HEK293 (cell line): ENCODE measurements around the gene PDF.

ENCODE experiments used
- CTCF ChIA-PET: fragments of 350-600 bp; formaldehyde crosslinking; extraction: SDS; loops from one replicate; lab custom pipeline; 2021; ENCODE audit warnings: antibody characterized with exemption; lab: Yijun Ruan, JAX
- POLR2A ChIA-PET: fragments of 300-600 bp; formaldehyde crosslinking; extraction: SDS; loops from one replicate; lab custom pipeline; 2020; ENCODE audit warnings: antibody characterized with exemption, inconsistent platforms; lab: Yijun Ruan, JAX
- H3K27ac ChIP-seq: fragments of 200-500 bp; sonication (Bioruptor generic); 2 replicates; pipeline ENCODE4 v1.5.1; 2014; ENCODE audit warnings: low read depth, low read length, control low read depth, inconsistent platforms; ENCODE audit errors: extremely low read depth
- H3K36me3 ChIP-seq, 2 experiments: fragments of 200-500 bp in 1 of 2; sonication (Bioruptor generic) in 1 of 2; 1 replicate in 1 of 2; 2 replicates in 1 of 2; pipeline ENCODE4 v1.5.1; 2014 to 2017; ENCODE audit warnings: inconsistent platforms in 2 of 2, low read length in 2 of 2; ENCODE audit not compliant: control insufficient read depth in 2 of 2, insufficient read depth in 1 of 2
- H3K4me1 ChIP-seq: fragments of 200-500 bp; sonication (Bioruptor generic); 2 replicates; pipeline ENCODE4 v1.5.1; 2014; ENCODE audit warnings: mild to moderate bottlenecking, low read length, inconsistent platforms; ENCODE audit not compliant: control insufficient read depth, insufficient read depth
- H3K4me3 ChIP-seq: 2 replicates; pipeline ENCODE4 v1.5.1; 2011; ENCODE audit warnings: low read depth, mild to moderate bottlenecking, control low read depth, low read length, moderate library complexity
- H3K9me3 ChIP-seq: fragments of 200-500 bp; sonication (Bioruptor generic); 2 replicates; pipeline ENCODE4 v1.5.1; 2014; ENCODE audit warnings: low read depth, low read length, inconsistent platforms; ENCODE audit not compliant: control insufficient read depth, insufficient read depth
- CTCF ChIP-seq: fragments of 450-650 bp; formaldehyde crosslinking; IDR thresholded peaks from 2 replicates; pipeline ENCODE4 v1.5.1; 2016; ENCODE audit warnings: missing biosample characterization, missing genetic modification characterization
- GLI4 ChIP-seq: fragments of 450-650 bp; formaldehyde crosslinking; IDR thresholded peaks from 2 replicates; pipeline ENCODE4 v1.5.1; 2016; ENCODE audit warnings: missing biosample characterization, missing genetic modification characterization
- KLF8 ChIP-seq: fragments of 450-650 bp; formaldehyde crosslinking; IDR thresholded peaks from 2 replicates; pipeline ENCODE4 v1.5.1; 2016; ENCODE audit warnings: missing biosample characterization, missing genetic modification characterization
- MZF1 ChIP-seq: fragments of 450-650 bp; formaldehyde crosslinking; IDR thresholded peaks from 2 replicates; pipeline ENCODE4 v1.5.1; 2017; ENCODE audit warnings: missing biosample characterization, missing genetic modification characterization, borderline replicate concordance
- SCRT1 ChIP-seq: fragments of 450-650 bp; formaldehyde crosslinking; IDR thresholded peaks from 2 replicates; pipeline ENCODE4 v1.5.1; 2016; ENCODE audit warnings: missing biosample characterization, missing genetic modification characterization, borderline replicate concordance
- SCRT2 ChIP-seq: fragments of 450-650 bp; formaldehyde crosslinking; IDR thresholded peaks from 2 replicates; pipeline ENCODE4 v1.5.1; 2016; ENCODE audit warnings: missing biosample characterization, missing genetic modification characterization
- ZBTB1 ChIP-seq: fragments of 450-650 bp; formaldehyde crosslinking; IDR thresholded peaks from 2 replicates; pipeline ENCODE4 v1.5.1; 2016; ENCODE audit warnings: missing biosample characterization, missing genetic modification characterization
- ZNF37A ChIP-seq: fragments of 450-650 bp; IDR thresholded peaks from 2 replicates; pipeline ENCODE4 v1.5.1; 2018; ENCODE audit warnings: missing biosample characterization, missing genetic modification characterization
- ZNF610 ChIP-seq: fragments of 450-650 bp; formaldehyde crosslinking; IDR thresholded peaks from 2 replicates; pipeline ENCODE4 v1.5.1; 2016; ENCODE audit warnings: missing biosample characterization, missing genetic modification characterization, borderline replicate concordance
- TF ChIP-seq, protein P1 (sequence below): fragments of 450-650 bp; formaldehyde crosslinking; IDR thresholded peaks from 2 replicates; pipeline ENCODE4 v1.5.1; 2016; ENCODE audit warnings: missing biosample characterization, missing genetic modification characterization, low read depth
- TF ChIP-seq, protein P2 (sequence below): fragments of 450-650 bp; formaldehyde crosslinking; IDR thresholded peaks from 2 replicates; pipeline ENCODE4 v1.5.1; 2016; ENCODE audit warnings: missing biosample characterization, missing genetic modification characterization

Gene PDF

DNA sequence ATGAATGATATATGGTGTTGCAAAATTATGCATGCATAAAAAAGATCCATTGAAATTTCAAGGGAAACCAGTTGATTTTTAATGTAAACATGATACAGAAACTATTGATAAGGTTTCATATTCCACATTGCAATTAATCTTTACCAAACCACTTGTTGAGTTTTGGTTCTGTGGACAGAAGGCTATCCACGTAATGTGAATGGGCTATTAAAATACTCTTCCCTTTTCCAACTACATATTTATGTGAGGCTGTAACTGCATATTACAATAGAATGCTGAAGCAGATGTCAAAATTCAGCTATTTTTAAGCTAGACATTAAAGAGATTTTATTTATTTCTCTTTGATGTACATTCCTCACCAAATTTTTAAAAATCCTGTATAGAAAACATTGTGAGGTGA lies 53.0 kb downstream of the PDF start:
- CTCF ChIA-PET: interaction anchor here (0.6 to 1.2 kb wide), 5 partner anchors 9 to 975 kb away, joined by 3 to 4 read pairs (median 3); partner anchors contain the start of gene EXOSC6

More for the DNA sequence above, 53.0 kb downstream of the PDF start:
- POLR2A ChIA-PET: no interaction called here
- Histone ChIP-seq H3K4me3 (no peak overlapping the region), H3K9me3 (no peaks in the 10 kb centered on the region), H3K4me1 (no peaks in the 10 kb centered on the region), H3K27ac (no peak overlapping the region), H3K36me3 (peaks cover 3 to 7% of the 10 kb centered on the region in 2 experiments; a peak in 2 of 3 replicates)
- TF ChIP-seq, protein P1, sequence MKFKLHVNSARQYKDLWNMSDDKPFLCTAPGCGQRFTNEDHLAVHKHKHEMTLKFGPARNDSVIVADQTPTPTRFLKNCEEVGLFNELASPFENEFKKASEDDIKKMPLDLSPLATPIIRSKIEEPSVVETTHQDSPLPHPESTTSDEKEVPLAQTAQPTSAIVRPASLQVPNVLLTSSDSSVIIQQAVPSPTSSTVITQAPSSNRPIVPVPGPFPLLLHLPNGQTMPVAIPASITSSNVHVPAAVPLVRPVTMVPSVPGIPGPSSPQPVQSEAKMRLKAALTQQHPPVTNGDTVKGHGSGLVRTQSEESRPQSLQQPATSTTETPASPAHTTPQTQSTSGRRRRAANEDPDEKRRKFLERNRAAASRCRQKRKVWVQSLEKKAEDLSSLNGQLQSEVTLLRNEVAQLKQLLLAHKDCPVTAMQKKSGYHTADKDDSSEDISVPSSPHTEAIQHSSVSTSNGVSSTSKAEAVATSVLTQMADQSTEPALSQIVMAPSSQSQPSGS (tag by site-specific recombination): no peak
- TF ChIP-seq ZNF37A (tag by site-specific recombination) (no peak), CTCF (tag by site-specific recombination) (no peak), SCRT2 (tag by site-specific recombination) (peak; percentile 70), KLF8 (tag by site-specific recombination) (no peak), GLI4 (tag by site-specific recombination) (no peak), ZNF610 (tag by site-specific recombination) (no peak), SCRT1 (tag by site-specific recombination) (peak; percentile 41; the same call in 1 of the 2 replicates), ZBTB1 (tag by site-specific recombination) (no peak), MZF1 (tag by site-specific recombination) (no peak)
- TF ChIP-seq, protein P2, sequence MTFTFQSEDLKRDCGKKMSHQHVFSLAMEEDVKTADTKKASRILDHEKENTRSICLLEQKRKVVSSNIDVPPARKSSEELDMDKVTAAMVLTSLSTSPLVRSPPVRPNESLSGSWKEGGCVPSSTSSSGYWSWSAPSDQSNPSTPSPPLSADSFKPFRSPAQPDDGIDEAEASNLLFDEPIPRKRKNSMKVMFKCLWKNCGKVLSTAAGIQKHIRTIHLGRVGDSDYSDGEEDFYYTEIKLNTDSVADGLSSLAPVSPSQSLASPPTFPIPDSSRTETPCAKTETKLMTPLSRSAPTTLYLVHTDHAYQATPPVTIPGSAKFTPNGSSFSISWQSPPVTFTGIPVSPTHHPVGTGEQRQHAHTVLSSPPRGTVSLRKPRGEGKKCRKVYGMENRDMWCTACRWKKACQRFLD (tag by site-specific recombination): no peak
